Astrocyte (in vitro differentiated cells and primary cell): ENCODE data around the gene CHST11.

ENCODE experiments used
- CTCF ChIP-seq: IDR thresholded peaks from 2 replicates; pipeline ENCODE4 v1.5.1; 2011; ENCODE audit warnings: low read depth, mild to moderate bottlenecking, inconsistent platforms, low read length, moderate library complexity; ENCODE audit not compliant: insufficient read depth
- EZH2 ChIP-seq: IDR thresholded peaks from 2 replicates; pipeline ENCODE4 v1.6.1; 2012; ENCODE audit warnings: mild to moderate bottlenecking, low read length, inconsistent platforms; ENCODE audit not compliant: insufficient read depth

GRCh38 chr12:104623883-104624282 lies 167.1 kb downstream of the CHST11 start:
- TF ChIP-seq CTCF: no peak
- no peak for TF ChIP-seq EZH2
